Loucy (cell line): Measurements from ENCODE around the gene YIF1B.
"Not testable (repeated sequence)": the region's sequence is repeated elsewhere in the genome, so short reads cannot be mapped to it uniquely, and the experiment has no call there.

Experiments used
- H2AFZ ChIP-seq: fragments of 200-600 bp; sonication (generic); 2 replicates; pipeline ENCODE4 v1.6.0; 2016; ENCODE audit warnings: antibody characterized with exemption, mild to moderate bottlenecking, low read length, moderate library complexity
- H3F3A ChIP-seq: fragments of 200-600 bp; 2 replicates; pipeline ENCODE4 v1.6.0; 2016; ENCODE audit warnings: antibody characterized with exemption, low read depth, mild to moderate bottlenecking
- H3K27me3 ChIP-seq: fragments of 200-600 bp; sonication (generic); 2 replicates; pipeline ENCODE4 v1.6.1; 2014; ENCODE audit warnings: low read length, mild to moderate bottlenecking; ENCODE audit not compliant: insufficient read depth, poor library complexity, severe bottlenecking
- H3K36me3 ChIP-seq: fragments of 200-600 bp; sonication (generic); 2 replicates; pipeline ENCODE4 v1.6.1; 2016; ENCODE audit warnings: low read length; ENCODE audit not compliant: insufficient read depth
- H3K4me1 ChIP-seq: fragments of 200-600 bp; sonication (generic); 2 replicates; pipeline ENCODE4 v1.5.1; 2014; ENCODE audit warnings: low read length, mild to moderate bottlenecking; ENCODE audit not compliant: insufficient read depth, poor library complexity, severe bottlenecking
- H3K4me2 ChIP-seq: fragments of 200-600 bp; sonication (generic); 2 replicates; pipeline ENCODE4 v1.6.0; 2014; ENCODE audit warnings: antibody characterized with exemption, low read length, low read depth, mild to moderate bottlenecking; ENCODE audit not compliant: poor library complexity, severe bottlenecking
- H3K4me3 ChIP-seq: fragments of 200-600 bp; sonication (generic); 2 replicates; pipeline ENCODE4 v1.5.1; 2014; ENCODE audit warnings: low read length, mild to moderate bottlenecking, mixed read lengths; ENCODE audit not compliant: poor library complexity, severe bottlenecking
- H3K79me2 ChIP-seq: fragments of 200-600 bp; sonication (generic); 2 replicates; pipeline ENCODE4 v1.6.1; 2014; ENCODE audit warnings: low read length; ENCODE audit not compliant: insufficient read depth
- H3K9ac ChIP-seq: fragments of 200-600 bp; sonication (generic); 2 replicates; pipeline ENCODE4 v1.6.0; 2014; ENCODE audit warnings: mild to moderate bottlenecking, low read depth, low read length, moderate library complexity; ENCODE audit not compliant: poor library complexity, severe bottlenecking
- H3K9me2 ChIP-seq: fragments of 200-600 bp; sonication (generic); replicated peaks from 2 replicates; pipeline ENCODE4 v1.6.1; 2016; ENCODE audit warnings: low read depth, low read length, mixed read lengths
- H3K9me3 ChIP-seq: fragments of 200-600 bp; sonication (generic); 2 replicates; pipeline ENCODE4 v1.6.1; 2014; ENCODE audit warnings: mild to moderate bottlenecking, antibody characterized with exemption, low read length, low read depth; ENCODE audit not compliant: insufficient read depth
- H4K20me1 ChIP-seq: fragments of 200-600 bp; sonication (generic); 2 replicates; pipeline ENCODE4 v1.6.0; 2014; ENCODE audit warnings: antibody characterized with exemption, low read length, mild to moderate bottlenecking; ENCODE audit not compliant: insufficient read depth, poor library complexity, severe bottlenecking
- EZH2phosphoT487 ChIP-seq: fragments of 200-600 bp; IDR thresholded peaks from 2 replicates; pipeline ENCODE4 v1.6.1; 2018; ENCODE audit warnings: antibody characterized with exemption, mild to moderate bottlenecking, moderate library complexity, borderline replicate concordance
- TF ChIP-seq, protein P1 (sequence below): fragments of 200-600 bp; sonication (generic); conservative IDR thresholded peaks from 2 replicates; pipeline ENCODE4 v1.5.1; 2014; ENCODE audit warnings: mild to moderate bottlenecking, antibody characterized with exemption, low read length

YIF1B gene, protein sequence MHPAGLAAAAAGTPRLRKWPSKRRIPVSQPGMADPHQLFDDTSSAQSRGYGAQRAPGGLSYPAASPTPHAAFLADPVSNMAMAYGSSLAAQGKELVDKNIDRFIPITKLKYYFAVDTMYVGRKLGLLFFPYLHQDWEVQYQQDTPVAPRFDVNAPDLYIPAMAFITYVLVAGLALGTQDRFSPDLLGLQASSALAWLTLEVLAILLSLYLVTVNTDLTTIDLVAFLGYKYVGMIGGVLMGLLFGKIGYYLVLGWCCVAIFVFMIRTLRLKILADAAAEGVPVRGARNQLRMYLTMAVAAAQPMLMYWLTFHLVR

DNA sequence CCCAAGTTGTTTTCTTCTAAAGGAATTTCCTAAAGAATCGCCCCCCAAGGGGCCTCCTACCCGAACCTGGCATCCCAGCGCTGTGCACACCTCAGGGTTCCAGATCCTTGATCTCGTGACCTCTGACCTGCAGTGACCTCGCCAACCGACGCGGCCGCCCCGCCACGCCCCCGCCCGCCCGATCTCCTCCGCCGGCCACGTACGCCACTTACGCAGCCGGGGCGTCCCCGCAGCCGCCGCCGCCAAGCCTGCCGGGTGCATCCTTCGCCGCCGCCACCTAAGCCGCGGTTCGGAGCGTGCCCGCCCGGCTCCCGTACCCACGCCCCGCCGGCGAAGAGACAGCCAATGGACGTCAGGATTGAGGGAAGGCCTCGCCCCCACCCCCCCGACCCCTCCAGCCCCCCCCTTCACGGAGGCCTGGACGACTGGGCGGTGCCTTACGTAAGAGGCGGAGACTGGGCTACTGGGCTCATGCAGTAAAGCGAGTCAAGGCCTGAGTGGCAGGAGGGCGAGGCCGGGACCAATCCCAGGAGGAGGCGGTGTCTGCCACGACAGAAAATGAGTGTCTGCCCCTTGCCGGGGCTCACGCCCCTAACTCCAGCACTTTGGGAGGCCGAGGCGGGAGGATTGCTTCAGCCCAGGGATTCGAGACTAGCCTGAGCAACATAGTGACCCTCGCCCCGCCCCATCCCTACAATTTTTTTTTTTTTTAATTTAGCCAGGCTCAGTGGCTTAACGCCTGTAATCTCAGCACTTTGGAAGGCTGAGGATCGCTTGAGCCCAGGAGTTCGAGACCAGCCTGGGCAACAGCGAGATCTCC lies at the start of gene YIF1B:
Gene YIF1B (minus strand): TSS at position 291 of the 820 bp plus-strand sequence. CDS start 30 bp downstream, at position 261.
- peaks cover 6% of the 10 kb centered on the region; the same call in 1 of the 2 replicates for H3F3A ChIP-seq
- no peaks in the 10 kb centered on the region for H3K36me3 ChIP-seq
- peak within 1 kb of the TSS; percentile 88 for H2AFZ ChIP-seq
- no peaks in the 10 kb centered on the region for H3K27me3 ChIP-seq
- peak within 1 kb of the TSS; percentile 90 for H3K4me2 ChIP-seq
- H3K79me2 ChIP-seq = peaks cover 54% of the 10 kb centered on the region
- H3K9me3 ChIP-seq = no peaks in the 10 kb centered on the region
- H3K9me2 ChIP-seq = no peaks in the 10 kb centered on the region
- peak within 1 kb of the TSS; percentile 95 for H3K9ac ChIP-seq
- peaks cover 36% of the 10 kb centered on the region for H3K4me1 ChIP-seq
- TF ChIP-seq, protein P1, sequence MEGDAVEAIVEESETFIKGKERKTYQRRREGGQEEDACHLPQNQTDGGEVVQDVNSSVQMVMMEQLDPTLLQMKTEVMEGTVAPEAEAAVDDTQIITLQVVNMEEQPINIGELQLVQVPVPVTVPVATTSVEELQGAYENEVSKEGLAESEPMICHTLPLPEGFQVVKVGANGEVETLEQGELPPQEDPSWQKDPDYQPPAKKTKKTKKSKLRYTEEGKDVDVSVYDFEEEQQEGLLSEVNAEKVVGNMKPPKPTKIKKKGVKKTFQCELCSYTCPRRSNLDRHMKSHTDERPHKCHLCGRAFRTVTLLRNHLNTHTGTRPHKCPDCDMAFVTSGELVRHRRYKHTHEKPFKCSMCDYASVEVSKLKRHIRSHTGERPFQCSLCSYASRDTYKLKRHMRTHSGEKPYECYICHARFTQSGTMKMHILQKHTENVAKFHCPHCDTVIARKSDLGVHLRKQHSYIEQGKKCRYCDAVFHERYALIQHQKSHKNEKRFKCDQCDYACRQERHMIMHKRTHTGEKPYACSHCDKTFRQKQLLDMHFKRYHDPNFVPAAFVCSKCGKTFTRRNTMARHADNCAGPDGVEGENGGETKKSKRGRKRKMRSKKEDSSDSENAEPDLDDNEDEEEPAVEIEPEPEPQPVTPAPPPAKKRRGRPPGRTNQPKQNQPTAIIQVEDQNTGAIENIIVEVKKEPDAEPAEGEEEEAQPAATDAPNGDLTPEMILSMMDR = no peak
- no peak for TF ChIP-seq EZH2phosphoT487
- H4K20me1 ChIP-seq = peaks cover 2% of the 10 kb centered on the region
- peak within 1 kb of the TSS; percentile 98 for H3K4me3 ChIP-seq

GRCh38 chr19:38362946-38363688 lies 47.4 kb upstream of the YIF1B start:
- H3K9me2 ChIP-seq, H2AFZ ChIP-seq, H3K27me3 ChIP-seq, H3K9ac ChIP-seq, H3K9me3 ChIP-seq, H3K79me2 ChIP-seq, H3K4me1 ChIP-seq, H3K36me3 ChIP-seq, H4K20me1 ChIP-seq, H3F3A ChIP-seq: not testable (repeated sequence)
- peak overlapping the region; percentile 67 for H3K4me2 ChIP-seq
- H3K4me3 ChIP-seq = peak overlapping the region; percentile 70

DNA sequence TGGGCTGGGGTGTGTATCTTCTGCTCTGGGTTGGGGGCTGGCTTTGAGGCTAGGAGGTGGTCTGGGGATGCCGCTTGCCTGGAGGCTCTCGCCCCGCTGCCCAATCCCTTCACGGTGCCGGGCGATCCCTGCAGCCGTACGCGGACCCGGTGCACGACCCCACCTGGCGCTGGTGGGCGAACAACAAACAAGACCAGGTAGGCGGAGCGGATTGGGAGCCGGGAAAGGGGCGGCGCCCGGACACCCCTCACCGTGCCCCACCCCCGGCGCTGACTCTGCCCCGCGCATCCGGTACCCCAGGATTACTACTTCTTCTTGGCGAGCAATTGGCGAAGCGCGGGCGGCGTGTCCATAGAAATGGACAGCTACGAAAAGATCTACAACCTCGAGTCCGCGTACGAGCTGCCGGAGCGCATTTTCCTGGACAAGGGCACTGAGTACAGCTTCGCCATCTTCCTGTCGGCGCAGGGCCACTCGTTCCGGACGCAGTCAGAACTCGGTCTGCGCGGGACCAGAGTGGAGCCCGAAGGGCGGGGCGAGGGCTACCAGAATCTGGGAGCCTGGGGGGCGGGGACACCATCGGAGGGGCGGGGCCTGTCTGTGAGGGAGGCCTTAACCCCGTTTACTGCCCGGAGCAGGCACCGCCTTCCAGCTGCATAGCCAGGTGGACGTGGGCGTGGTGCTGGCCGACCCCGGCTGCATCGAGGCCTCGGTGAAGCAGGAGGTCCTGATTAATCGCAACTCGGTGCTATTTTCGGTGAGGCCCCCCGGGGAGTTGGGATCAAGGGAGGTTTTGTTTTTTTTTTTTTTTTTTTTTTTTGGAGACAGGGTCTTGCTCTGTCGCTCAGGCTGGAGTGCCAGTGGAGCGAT lies 46.6 kb upstream of the YIF1B start:
- H2AFZ ChIP-seq = peak overlapping the region; percentile 92
- TF ChIP-seq, protein P1 = no peak
- TF ChIP-seq EZH2phosphoT487 = no peak

More for the DNA sequence above, 46.6 kb upstream of the YIF1B start:
- no peaks in the 10 kb centered on the region for H3K79me2 ChIP-seq
- H3K4me1 ChIP-seq = no peaks in the 10 kb centered on the region
- no peak overlapping the region for H3K9ac ChIP-seq
- no peaks in the 10 kb centered on the region for H3F3A ChIP-seq
- peak overlapping the region; percentile 67 for H3K4me2 ChIP-seq
- no peaks in the 10 kb centered on the region for H3K9me3 ChIP-seq
- H3K4me3 ChIP-seq = peak overlapping the region; percentile 70
- H3K9me2 ChIP-seq = no peaks in the 10 kb centered on the region
- H3K27me3 ChIP-seq = no peaks in the 10 kb centered on the region
- H4K20me1 ChIP-seq = no peaks in the 10 kb centered on the region
- no peaks in the 10 kb centered on the region for H3K36me3 ChIP-seq
